Natural killer cell (primary cell): ENCODE results near the gene PTPRO. TPM values are rescaled to one million over a fixed set of nuclear protein-coding genes. Genes with fewer than 3 reads are reported as not detected.

Experiments
- ATAC-seq, 3 donors: fragments of 150-1000 bp in 2 of 3; fragments of 200-7000 bp in 1 of 3; cut with Tn5 transposase; 1 replicate in 1 of 3; 2 replicates in 2 of 3; pipeline ENCODE4 v1.10.0; 2021; ENCODE audit warnings: mild to moderate bottlenecking in 2 of 3, moderate library complexity in 2 of 3
- DNase-seq, 2 donors: peaks; one replicate each; pipeline versions ENCODE4 v3.0.0 to v3.0.0-alpha.2; 2013 to 2021; ENCODE audit warnings: mixed read lengths in 1 of 2
- H3K27ac ChIP-seq: one replicate; pipeline ENCODE4 v1.5.1; 2013; ENCODE audit warnings: mild to moderate bottlenecking, low read length
- H3K27me3 ChIP-seq: one replicate; pipeline ENCODE4 v1.6.1; 2013; ENCODE audit warnings: low read length; ENCODE audit not compliant: control insufficient read depth, insufficient read depth
- H3K36me3 ChIP-seq: one replicate; pipeline ENCODE4 v1.6.1; 2013; ENCODE audit warnings: low read length; ENCODE audit not compliant: control insufficient read depth, insufficient read depth
- H3K4me1 ChIP-seq: one replicate; pipeline ENCODE4 v1.6.1; 2013; ENCODE audit warnings: low read length; ENCODE audit not compliant: control insufficient read depth, insufficient read depth
- H3K4me3 ChIP-seq: one replicate; pipeline ENCODE4 v1.5.1; 2013; ENCODE audit warnings: low read length
- H3K9me3 ChIP-seq: one replicate; pipeline ENCODE4 v1.6.1; 2013; ENCODE audit warnings: low read length; ENCODE audit not compliant: control insufficient read depth, insufficient read depth
- H3K27ac Mint-ChIP-seq, 2 donors: one replicate each; pipeline ENCODE4 v1.8.0; 2022; ENCODE audit warnings: mild to moderate bottlenecking in 2 of 2, mixed read lengths in 2 of 2, moderate library complexity in 1 of 2
- H3K27me3 Mint-ChIP-seq, 2 donors: one replicate each; pipeline ENCODE4 v1.8.0; 2022; ENCODE audit warnings: low read depth in 2 of 2, mixed read lengths in 2 of 2
- H3K36me3 Mint-ChIP-seq: one replicate; pipeline ENCODE4 v1.8.0; 2022; ENCODE audit warnings: mixed read lengths
- H3K4me1 Mint-ChIP-seq, 2 donors: one replicate each; pipeline ENCODE4 v1.8.0; 2022; ENCODE audit warnings: mixed read lengths in 2 of 2
- H3K4me3 Mint-ChIP-seq: one replicate; pipeline ENCODE4 v1.8.0; 2022; ENCODE audit warnings: mild to moderate bottlenecking, moderate library complexity, mixed read lengths
- H3K9me3 Mint-ChIP-seq, 2 donors: one replicate each; pipeline ENCODE4 v1.8.0; 2022; ENCODE audit warnings: mixed read lengths in 2 of 2
- CTCF ChIP-seq: fragments of 200-600 bp; IDR thresholded peaks from one replicate; pipeline ENCODE4 v1.8.0; 2022; ENCODE audit warnings: antibody characterized with exemption
- WGBS: methylation state at CpG from one replicate; pipeline ENCODE4 v1.1.7; 2013; ENCODE audit warnings: missing lambda C conversion rate; ENCODE audit not compliant: insufficient coverage; 5-methylcytosine and 5-hydroxymethylcytosine counted together
- intact Hi-C: fragments of 100-400 bp; cut with micrococcal nuclease; formaldehyde crosslinking; loops from one replicate; pipeline ENCODE4 v1.14.2; 2022
- total RNA-seq, 4 donors: library from RNA; stranded (reverse); fragments of 120-200 nt in 1 of 4; gene quantifications; one replicate each; pipeline versions ENCODE4 v1.2.3 to v1.2.4, GENCODE V29; 2013 to 2022

Gene PTPRO
- total RNA-seq, 3 donors from 2014 or later (not counting 1 experiment from before 2014, with no cell fraction given), result 0.29 to 1.2 (median 0.53) TPM

DNA sequence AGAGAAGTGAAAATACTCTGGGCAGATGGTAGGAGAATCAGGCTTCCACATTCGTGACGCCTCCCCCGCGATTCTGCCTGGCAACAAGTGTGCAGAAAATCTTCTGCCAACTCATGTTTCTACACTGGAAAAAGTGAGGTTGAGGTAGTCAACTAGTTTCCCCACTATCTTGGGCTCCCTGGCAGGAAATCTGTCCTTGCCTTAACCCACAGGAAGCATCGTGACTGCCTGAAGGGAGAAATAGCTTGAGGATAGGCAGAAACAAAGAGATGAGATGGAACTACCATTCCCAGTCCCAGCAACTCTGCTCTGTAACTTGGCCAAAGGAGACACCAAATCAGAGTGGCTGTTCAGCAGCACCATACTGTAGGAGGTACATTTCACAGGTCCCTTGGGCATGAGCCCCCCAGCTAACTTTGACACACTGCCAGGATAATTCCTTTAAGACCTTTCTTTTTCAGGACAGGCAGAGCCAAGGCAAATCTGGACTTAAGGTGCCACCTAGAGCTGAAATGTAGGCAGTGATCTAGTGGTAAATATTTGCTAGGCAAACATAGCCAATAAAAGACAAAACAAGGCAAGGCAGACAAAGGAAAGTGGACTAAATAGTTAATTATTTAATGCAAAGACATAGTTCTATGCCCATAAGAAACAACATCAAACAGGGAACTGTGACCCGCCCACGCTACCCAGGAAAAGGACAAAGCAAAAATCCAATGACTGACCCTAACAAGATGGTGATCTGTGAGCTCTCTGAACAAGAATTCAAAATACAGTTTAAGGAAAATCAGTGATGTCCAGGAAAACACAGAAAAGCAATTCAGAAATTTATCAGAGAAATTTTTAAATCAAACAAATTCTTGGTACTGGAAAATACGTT lies 205.1 kb downstream of the PTPRO start:
- DNase-seq, result no peak
- TF ChIP-seq CTCF, result no peak
- Histone ChIP-seq H3K36me3 (no peaks in the 10 kb centered on the region), H3K4me1 (no peaks in the 10 kb centered on the region), H3K27me3 (no peaks in the 10 kb centered on the region), H3K27ac (no peak overlapping the region), H3K9me3 (no peaks in the 10 kb centered on the region), H3K4me3 (no peak overlapping the region)
- Mint-ChIP-seq H3K4me1 (peaks cover 0 to 2% of the 10 kb centered on the region in 2 donors), H3K27me3 (peaks cover 9 to 24% of the 10 kb centered on the region in 2 donors), H3K9me3 (peaks cover 0 to 2% of the 10 kb centered on the region in 2 donors), H3K4me3 (no peak overlapping the region), H3K27ac (no peak overlapping the region), H3K36me3 (no peaks in the 10 kb centered on the region)
- intact Hi-C loops, result no loop called here
- WGBS, result 84% methylated on average over 7 of the region's 8 CpGs
- no peak for ATAC-seq

DNA sequence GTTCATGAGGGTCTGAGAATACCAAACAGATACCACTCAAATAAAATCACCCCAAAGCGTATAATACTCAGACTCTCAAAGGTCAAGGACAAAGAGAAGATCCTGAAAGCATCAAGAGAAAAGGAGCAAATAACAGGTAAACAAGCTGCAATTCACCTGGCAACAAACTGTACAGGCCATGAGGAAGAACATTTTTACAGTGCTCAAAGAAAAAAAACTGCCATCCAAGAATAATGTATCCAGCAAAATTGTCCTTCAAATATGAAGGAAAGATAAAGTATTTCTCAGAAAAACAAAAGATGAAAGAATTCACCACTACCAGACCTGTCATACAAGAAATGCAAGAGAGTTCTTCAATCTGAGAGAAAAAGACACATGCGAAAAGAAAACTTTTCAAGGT lies 206.4 kb downstream of the PTPRO start:
- Mint-ChIP-seq H3K27me3 (peaks cover 9 to 24% of the 10 kb centered on the region in 2 donors), H3K27ac (no peak overlapping the region), H3K9me3 (peaks cover 0 to 2% of the 10 kb centered on the region in 2 donors), H3K4me3 (no peak overlapping the region), H3K36me3 (no peaks in the 10 kb centered on the region), H3K4me1 (peaks cover 0 to 4% of the 10 kb centered on the region in 2 donors)
- 100% methylated on average over 2 of the region's 2 CpGs for WGBS
- H3K36me3 ChIP-seq, result no peaks in the 10 kb centered on the region
- intact Hi-C loops, result no loop called here
- no peaks in the 10 kb centered on the region for H3K27me3 ChIP-seq
- H3K4me3 ChIP-seq, result no peak overlapping the region
- no peaks in the 10 kb centered on the region for H3K9me3 ChIP-seq
- H3K4me1 ChIP-seq, result no peaks in the 10 kb centered on the region
- no peak for ATAC-seq
- DNase-seq, result no peak
- H3K27ac ChIP-seq, result no peak overlapping the region
- no peak for TF ChIP-seq CTCF

- TF ChIP-seq CTCF, result no peak
- intact Hi-C loops, result no loop called here
- Mint-ChIP-seq H3K36me3 (no peaks in the 10 kb centered on the region), H3K9me3 (peaks cover 0 to 2% of the 10 kb centered on the region in 2 donors), H3K4me3 (no peak overlapping the region), H3K27ac (no peak overlapping the region), H3K4me1 (peaks cover 0 to 4% of the 10 kb centered on the region in 2 donors), H3K27me3 (peaks cover 3 to 8% of the 10 kb centered on the region in 2 donors)
- DNase-seq, result no peak
- 100% methylated on average over 1 of the region's 1 CpG for whole genome bisulfite sequencing
- no peaks in the 10 kb centered on the region for H3K36me3 ChIP-seq
- H3K27ac ChIP-seq, result no peak overlapping the region
- no peaks in the 10 kb centered on the region for H3K4me1 ChIP-seq
- no peaks in the 10 kb centered on the region for H3K9me3 ChIP-seq
- no peak for ATAC-seq
- no peaks in the 10 kb centered on the region for H3K27me3 ChIP-seq
- no peak overlapping the region for H3K4me3 ChIP-seq
Observed at GRCh38 chr12:15530361-15530760, 208.1 kb downstream of the PTPRO start.
